ENCODE measurements around the gene TST. TPM values are rescaled to one million over a fixed set of nuclear protein-coding genes. Genes with fewer than 3 reads are reported as not detected.

TST gene
- total RNA-seq, 1 experiment from 2014 or later = 52.2 TPM

DNA sequence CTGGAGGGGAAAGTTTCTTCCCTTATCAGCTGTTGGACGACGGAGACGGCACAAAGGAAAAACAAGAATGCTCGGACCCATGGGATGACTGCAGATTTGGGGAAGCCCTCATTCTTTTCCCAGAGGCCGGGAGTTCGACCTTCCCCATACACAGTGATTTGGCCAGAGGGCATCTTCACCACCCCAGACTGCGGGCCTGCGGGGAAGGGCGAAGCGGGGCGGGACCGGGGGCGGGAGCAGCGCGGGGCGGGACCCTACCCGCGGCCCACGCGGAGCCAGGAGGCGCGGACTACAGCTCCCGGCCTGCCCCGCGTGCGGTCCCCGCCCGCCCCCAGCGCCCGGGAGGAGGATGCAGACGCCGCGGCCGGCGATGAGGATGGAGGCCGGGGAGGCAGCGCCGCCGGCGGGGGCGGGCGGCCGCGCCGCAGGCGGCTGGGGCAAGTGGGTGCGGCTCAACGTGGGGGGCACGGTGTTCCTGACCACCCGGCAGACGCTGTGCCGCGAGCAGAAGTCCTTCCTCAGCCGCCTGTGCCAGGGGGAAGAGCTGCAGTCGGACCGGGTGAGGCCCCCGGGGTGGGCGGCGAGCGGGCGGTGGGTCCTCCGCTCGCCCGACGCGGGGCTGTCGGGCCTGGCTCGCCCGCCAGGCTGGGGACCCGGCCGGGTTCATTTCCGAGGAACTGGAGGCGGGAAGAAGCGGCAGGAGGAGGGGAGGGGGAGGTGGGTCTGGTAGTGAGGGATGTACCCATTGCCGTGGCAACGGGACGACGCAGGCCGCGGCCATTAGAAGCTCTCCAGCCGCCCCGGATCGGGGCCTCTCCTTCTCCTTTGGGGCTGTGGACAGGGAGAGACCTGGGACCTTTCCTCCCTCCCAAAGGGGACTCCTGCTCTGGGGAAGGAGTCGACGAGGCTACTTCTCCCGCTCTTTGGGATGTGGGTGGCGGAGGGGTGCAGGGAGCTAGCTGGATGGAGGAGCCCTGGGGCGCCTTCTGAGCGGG is 32.4 kb upstream of the TST start, which contains the start of gene KCTD17:
Gene KCTD17 (plus strand): TSS at position 352 of the 995 bp plus-strand sequence. CDS start 19 bp downstream, at position 371.
- Mint-ChIP-seq H3K27ac (ENCODE audit: unreplicated experiment) (peak within 1 kb of the TSS; percentile 64), H3K27me3 (ENCODE audit: unreplicated experiment) (no peaks in the 10 kb centered on the region), H3K36me3 (ENCODE audit: insufficient read depth, unreplicated experiment) (peaks cover 6% of the 10 kb centered on the region), H3K4me1 (ENCODE audit: low read depth, unreplicated experiment) (no peaks in the 10 kb centered on the region), H3K9me3 (ENCODE audit: low read depth, unreplicated experiment) (no peaks in the 10 kb centered on the region), H3K4me3 (ENCODE audit: low read depth, unreplicated experiment) (peak within 1 kb of the TSS; percentile 63)
- no TSS peak for BruUV-seq (replicated peaks)
- intact Hi-C loops (cut with micrococcal nuclease; ENCODE audit: unreplicated experiment) = no loop called here
- DNase-seq = peak; percentile 79
- CTCF ChIA-PET = interaction anchor here (0.5 to 1.4 kb wide), 4 partner anchors 19 to 187 kb away, joined by 3 to 6 read pairs (median 4); no protein-coding TSS in a partner anchor
- TF ChIP-seq, protein P1, sequence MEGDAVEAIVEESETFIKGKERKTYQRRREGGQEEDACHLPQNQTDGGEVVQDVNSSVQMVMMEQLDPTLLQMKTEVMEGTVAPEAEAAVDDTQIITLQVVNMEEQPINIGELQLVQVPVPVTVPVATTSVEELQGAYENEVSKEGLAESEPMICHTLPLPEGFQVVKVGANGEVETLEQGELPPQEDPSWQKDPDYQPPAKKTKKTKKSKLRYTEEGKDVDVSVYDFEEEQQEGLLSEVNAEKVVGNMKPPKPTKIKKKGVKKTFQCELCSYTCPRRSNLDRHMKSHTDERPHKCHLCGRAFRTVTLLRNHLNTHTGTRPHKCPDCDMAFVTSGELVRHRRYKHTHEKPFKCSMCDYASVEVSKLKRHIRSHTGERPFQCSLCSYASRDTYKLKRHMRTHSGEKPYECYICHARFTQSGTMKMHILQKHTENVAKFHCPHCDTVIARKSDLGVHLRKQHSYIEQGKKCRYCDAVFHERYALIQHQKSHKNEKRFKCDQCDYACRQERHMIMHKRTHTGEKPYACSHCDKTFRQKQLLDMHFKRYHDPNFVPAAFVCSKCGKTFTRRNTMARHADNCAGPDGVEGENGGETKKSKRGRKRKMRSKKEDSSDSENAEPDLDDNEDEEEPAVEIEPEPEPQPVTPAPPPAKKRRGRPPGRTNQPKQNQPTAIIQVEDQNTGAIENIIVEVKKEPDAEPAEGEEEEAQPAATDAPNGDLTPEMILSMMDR (IDR thresholded peaks at IDR 0.05; ENCODE audit: unreplicated experiment) = no peak

DNA sequence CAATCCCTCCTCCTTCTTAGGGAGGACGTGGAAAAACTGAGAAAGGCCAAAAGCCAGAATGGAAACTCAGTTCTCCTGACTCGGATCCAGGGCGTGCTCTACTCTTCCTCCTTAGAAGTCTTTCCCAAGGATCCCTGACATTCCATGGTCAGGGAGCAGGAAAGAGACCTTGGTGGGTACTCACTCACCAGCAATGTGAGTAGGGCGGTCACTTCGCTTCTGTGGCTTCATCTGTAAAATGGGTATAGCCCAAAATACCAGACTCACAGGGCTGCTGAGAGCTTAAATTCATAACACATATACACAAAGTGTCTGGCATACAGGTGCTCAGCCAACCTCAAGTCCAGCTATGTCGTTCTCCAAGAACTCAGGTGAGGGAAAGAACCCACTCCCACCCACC is 31.7 kb upstream of the TST start:
- Mint-ChIP-seq H3K27ac (ENCODE audit: unreplicated experiment) (no peak overlapping the region), H3K36me3 (ENCODE audit: insufficient read depth, unreplicated experiment) (peaks cover 6% of the 10 kb centered on the region), H3K4me3 (ENCODE audit: low read depth, unreplicated experiment) (peak overlapping the region; percentile 63), H3K9me3 (ENCODE audit: low read depth, unreplicated experiment) (no peaks in the 10 kb centered on the region), H3K27me3 (ENCODE audit: unreplicated experiment) (no peaks in the 10 kb centered on the region), H3K4me1 (ENCODE audit: low read depth, unreplicated experiment) (no peaks in the 10 kb centered on the region)
- TF ChIP-seq, protein P1 (IDR thresholded peaks at IDR 0.05; ENCODE audit: unreplicated experiment) = no peak
- BruUV-seq (replicated peaks) = no TSS peak
- no peak for DNase-seq
- intact Hi-C loops (cut with micrococcal nuclease; ENCODE audit: unreplicated experiment) = no loop called here
- CTCF ChIA-PET = interaction anchor here (1.1 to 1.4 kb wide), 2 partner anchors 18 to 31 kb away, joined by 3 to 4 read pairs; no protein-coding TSS in a partner anchor

DNA sequence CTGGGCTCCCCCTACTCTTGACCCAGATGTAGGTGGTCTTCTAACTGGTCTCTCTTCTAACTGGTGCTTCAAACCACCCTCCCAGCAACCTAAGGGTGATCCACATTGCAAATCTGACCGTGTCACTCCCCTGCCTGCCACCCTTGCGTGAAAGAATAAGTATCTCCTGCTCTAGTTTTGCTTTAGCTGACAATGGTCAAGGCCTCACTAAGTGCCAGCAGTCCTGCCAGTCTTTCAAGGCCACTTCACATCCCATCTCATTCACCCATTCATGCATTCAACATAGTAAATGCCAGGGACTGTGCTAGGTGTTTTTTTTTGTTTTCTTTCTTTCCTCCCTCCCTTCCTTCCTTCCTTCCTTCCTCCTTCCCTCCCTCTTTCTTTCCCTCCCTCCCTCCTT is 30.0 kb upstream of the TST start:
- H3K36me3 Mint-ChIP-seq (ENCODE audit: insufficient read depth, unreplicated experiment) = peaks cover 9% of the 10 kb centered on the region
- no peak for DNase-seq
- CTCF ChIA-PET = interaction anchor here (0.6 kb wide), 1 partner anchor 297 kb away, joined by 14 read pairs; no protein-coding TSS in a partner anchor
- no peaks in the 10 kb centered on the region for H3K9me3 Mint-ChIP-seq (ENCODE audit: low read depth, unreplicated experiment)
- intact Hi-C loops (cut with micrococcal nuclease; ENCODE audit: unreplicated experiment) = no loop called here
- TF ChIP-seq, protein P1 (IDR thresholded peaks at IDR 0.05; ENCODE audit: unreplicated experiment) = no peak
- H3K4me1 Mint-ChIP-seq (ENCODE audit: low read depth, unreplicated experiment) = peaks cover 9% of the 10 kb centered on the region
- no TSS peak for BruUV-seq (replicated peaks)
- H3K27ac Mint-ChIP-seq (ENCODE audit: unreplicated experiment) = no peak overlapping the region
- no peaks in the 10 kb centered on the region for H3K27me3 Mint-ChIP-seq (ENCODE audit: unreplicated experiment)
- H3K4me3 Mint-ChIP-seq (ENCODE audit: low read depth, unreplicated experiment) = no peak overlapping the region

DNA sequence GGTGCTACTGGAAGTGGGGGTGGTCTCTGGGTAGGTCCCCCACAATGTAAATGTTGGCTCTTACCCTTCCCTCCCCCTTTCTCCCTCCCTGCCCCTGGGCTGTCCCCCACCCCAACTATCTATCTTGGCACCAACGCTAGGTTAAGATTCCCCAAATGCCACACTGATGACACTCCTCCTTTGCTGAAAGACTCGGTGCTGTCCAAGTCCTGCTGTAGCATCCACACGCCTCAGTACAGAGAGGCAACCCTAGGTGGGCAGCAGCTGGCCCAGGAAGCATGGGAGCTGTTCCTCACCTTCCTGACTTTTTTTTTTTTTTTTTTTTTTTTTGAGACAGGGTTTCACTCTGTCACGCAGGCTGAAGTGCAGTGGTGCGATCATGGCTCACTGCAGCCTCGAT is 28.9 kb upstream of the TST start:
- no peak overlapping the region for H3K27ac Mint-ChIP-seq (ENCODE audit: unreplicated experiment)

More for the DNA sequence above, 28.9 kb upstream of the TST start:
- peaks cover 9% of the 10 kb centered on the region for H3K36me3 Mint-ChIP-seq (ENCODE audit: insufficient read depth, unreplicated experiment)
- TF ChIP-seq, protein P1 (IDR thresholded peaks at IDR 0.05; ENCODE audit: unreplicated experiment) = no peak
- CTCF ChIA-PET = interaction anchor here (0.7 kb wide), 1 partner anchor 99 kb away, joined by 3 read pairs; no protein-coding TSS in a partner anchor
- H3K4me3 Mint-ChIP-seq (ENCODE audit: low read depth, unreplicated experiment) = no peak overlapping the region
- intact Hi-C loops (cut with micrococcal nuclease; ENCODE audit: unreplicated experiment) = no loop called here
- H3K4me1 Mint-ChIP-seq (ENCODE audit: low read depth, unreplicated experiment) = peaks cover 19% of the 10 kb centered on the region
- no TSS peak for BruUV-seq (replicated peaks)
- H3K27me3 Mint-ChIP-seq (ENCODE audit: unreplicated experiment) = no peaks in the 10 kb centered on the region
- H3K9me3 Mint-ChIP-seq (ENCODE audit: low read depth, unreplicated experiment) = no peaks in the 10 kb centered on the region
- no peak for DNase-seq

Data from Calu3 (cell line).